GM18858 (cell line): ENCODE data around the gene RGP1.
A peak's percentile ranks its signal among the peaks of the same experiment; 100 is the strongest.

ENCODE experiments used
- ATAC-seq: cut with Tn5 transposase; IDR thresholded peaks from one replicate; pipeline ENCODE4 v1.9.1; 2021; ENCODE audit not compliant: unreplicated experiment

The RGP1 gene

DNA sequence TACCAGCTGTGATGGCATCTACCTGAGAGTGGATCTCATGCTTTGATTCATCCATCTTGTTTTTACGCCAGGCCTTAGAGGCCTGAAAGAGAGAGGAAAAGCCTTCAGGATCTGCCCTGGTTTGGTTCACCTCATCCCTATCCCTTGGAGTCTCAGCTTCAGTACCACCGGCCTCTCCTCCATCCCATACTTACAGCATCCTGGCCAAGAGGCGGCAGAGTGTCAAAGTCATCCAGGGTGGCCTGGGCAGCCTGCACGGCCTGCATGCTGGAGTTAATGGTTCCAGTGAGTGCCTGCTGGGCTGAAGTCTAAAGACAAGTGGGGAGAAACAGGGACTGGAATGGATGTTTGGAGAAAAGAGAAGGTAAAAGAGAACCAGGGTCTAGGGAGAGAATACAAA is 29.5 kb upstream of the RGP1 start:
- ATAC-seq: no peak

DNA sequence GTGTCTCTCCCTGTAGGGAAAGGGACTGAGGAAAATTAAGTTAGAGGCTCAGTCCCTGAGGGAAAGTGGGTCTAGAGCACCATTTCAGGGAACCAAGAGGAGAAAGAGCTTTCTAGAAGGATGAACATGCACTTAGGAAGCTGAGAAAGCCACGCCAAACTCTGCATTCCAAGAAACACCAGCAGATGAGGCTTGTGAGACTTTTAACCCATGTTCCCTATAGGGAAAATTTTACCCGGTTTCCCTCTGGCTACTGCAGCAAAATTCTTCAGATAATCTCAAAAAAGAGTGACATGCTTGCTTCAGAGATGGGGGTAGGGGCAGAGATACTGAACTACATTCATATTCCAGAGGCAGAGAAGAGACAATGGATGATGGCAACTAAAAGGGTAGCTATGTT is 25.7 kb upstream of the RGP1 start:
- no peak for ATAC-seq

DNA sequence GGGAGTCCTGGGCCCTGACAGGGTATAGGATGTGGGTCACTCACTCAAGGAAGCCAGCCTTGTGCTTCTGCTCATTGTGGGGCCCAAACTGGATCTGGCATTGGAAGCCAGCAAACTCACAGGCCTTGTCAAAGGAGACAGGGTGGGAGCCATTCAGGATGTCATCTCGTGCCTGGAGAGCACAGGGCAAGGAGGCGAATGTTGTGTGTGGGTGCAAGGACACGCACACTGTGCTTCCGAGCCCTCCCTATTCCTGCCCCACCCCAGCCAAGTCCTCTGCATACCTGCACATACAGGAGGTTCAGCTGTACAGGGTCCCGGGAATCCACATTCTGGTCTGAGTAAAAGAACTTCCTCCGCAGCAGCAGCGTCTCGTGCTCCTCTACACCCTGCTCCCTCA is 25.2 kb upstream of the RGP1 start:
- ATAC-seq: no peak

DNA sequence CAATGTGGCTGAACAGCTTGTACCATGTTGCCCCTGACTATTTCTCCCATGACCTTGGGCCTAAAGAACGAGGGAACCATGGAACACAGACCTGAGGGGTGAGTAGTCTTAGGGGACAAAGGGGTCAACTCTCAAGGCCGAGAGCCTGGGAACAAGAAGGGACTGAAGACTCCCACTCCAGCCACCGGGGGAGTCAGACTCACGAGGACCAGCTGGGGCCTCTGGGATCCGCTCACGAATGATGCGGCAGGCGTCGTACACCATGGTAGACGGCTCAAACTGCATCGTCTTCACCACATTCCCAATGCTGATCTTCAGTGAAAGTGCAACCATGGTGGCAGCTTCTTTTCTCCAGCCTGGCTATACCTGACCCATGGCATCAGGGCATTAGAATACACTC is 23.7 kb upstream of the RGP1 start:
- no peak for ATAC-seq

DNA sequence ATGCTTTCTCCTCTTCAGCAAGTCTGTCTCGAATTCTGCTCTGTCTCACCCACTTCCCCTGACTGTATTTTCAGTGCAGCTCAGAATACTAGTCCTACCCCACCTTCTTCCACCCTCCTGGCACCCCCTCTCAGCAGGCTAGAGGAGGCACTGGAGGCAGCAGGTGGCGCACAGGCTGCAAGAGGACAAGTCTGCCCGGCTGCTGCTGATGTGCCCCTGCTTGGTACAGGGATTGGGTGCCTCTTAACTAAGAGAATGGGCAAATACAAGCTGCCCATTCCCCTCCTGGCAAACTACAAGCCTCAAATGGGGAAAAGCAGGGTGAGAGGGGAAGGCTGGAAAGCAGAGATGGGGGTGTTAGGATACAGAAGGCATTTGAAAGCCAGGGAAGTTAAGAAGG is 22.2 kb upstream of the RGP1 start:
- peak; percentile 34 for ATAC-seq

DNA sequence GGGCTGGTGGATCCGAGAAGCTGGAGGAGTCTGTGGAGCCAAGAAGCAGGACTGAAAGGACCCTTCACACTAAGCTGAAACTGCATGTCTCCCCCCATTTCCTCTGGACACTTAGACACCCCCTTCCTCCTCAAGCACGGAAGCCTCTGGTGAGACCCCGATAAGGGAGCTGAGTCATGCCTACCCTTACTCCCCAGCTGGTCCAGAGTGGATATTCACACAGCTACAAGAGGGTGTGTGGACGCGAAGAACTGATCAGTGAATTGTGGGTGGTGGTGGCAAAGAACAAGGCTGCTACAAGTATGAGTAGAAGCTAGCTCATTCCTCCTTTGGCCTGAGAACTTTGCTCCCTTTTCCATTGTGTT is 21.4 kb upstream of the RGP1 start:
- ATAC-seq: no peak

DNA sequence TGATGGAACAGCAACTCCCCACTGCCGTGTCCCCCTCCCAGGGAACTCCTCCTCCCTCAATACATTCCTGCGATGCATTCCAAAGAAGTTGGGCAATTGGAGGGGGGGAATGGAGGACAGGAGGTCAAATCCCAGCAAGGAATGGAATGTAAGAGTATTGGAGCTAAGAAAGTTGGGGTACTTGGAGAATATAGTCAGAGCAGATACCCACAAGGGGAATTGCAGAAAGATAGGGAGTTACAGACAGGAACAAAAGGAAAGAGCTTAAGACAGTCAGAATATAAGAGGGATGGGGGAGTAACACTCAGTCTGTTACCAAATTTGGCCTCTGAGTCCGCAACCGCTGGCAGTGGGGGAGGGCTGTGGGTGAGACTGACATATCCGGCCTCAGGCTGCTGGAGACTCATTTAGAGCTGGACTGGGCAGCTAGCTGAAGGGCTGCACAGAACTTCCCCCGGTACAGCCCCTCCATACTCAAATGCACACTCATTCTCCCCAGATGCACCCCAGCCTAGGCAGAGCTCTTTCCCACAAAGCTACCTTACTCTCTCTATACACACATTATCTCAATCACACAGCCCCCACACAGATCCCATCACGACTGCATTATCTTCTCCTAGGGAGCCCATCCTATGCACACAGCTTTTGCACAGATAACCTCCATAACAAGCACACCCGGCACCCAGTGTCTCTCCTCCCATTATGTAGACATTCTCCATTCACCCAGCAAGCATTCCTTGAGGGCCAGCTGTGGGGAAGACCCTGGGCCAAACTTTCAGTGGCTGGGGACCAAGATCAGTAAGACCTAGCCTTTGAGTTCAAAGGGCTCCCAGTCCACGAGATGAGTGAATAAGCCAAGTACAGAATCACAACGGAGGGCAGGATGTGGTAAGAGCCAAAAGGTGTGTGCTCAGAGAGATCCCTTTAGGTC is 20.8 kb upstream of the RGP1 start:
- ATAC-seq: no peak

DNA sequence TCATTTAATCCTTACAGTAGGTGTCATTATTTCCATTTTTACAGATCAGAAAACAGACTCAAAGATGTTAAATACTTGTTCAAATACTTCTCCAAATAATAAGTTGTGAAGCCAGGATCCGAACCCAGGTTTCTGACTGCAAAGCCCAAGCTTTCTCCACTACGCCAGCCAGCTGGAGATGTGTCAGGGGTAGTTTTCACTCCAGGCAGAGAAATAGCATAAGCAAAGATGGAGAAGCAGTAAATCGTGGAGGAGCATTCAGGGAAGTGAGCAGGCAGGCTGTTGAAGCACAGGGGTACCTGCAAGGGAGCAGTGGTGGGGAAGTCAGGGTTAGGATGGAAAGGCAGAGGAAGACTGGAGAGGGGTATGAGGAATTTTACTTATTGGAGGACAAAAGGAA is 20.0 kb upstream of the RGP1 start:
- no peak for ATAC-seq

DNA sequence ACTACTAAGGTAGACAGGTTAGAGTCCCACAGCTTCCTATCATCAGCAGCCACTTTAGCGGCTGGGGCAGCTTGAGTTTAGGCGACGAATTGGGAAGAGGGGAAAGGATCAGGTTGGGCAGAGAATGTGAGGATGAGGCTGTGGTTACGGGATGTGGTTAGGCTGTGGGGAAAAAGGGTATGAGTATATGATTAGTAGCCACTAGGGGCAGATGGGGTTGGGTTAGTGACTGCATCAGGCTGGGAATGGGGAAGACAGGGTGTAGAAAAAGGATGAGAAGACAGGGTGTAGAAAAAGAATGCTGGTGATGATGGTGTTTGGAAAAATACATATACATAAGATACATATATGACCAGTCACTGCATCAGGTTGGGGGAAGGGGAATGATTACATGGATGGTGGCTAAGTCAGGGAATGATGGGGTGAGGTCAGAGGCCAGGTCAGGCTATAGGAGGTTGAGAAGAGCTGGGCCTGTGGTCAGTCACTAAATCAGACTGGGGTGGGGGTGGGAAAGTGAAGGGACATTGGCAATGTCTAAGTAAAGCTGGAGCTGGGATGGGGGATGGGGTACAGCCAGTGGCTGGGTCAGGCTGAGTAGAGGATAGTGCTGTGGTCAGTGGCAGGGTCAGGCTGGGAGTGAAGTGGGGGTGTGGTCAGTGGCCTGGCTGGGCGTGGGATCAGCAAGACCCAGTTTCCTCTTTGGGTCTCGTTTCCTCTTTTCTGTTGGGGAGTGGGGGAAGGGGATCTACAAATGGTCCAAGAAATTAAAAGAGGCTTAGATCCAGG is 19.2 kb upstream of the RGP1 start:
- no peak for ATAC-seq

DNA sequence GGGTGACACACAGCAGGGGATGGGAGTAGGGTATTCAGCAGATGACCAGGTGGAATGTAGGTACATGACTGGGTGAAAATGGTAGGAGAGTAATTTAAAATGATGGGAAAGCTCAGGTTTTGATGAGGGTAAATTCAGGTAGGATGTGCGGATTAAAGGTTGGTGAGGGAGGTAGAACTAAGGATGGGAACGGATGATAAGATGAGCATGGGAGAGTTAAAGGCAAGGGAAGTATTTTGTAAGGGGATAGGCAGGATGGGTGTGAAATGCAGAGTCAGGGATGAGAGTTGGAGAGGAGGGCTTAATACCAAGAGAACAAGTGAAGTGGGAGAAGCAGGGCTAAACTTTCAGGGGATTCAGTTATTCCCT is 18.6 kb upstream of the RGP1 start:
- ATAC-seq: no peak

DNA sequence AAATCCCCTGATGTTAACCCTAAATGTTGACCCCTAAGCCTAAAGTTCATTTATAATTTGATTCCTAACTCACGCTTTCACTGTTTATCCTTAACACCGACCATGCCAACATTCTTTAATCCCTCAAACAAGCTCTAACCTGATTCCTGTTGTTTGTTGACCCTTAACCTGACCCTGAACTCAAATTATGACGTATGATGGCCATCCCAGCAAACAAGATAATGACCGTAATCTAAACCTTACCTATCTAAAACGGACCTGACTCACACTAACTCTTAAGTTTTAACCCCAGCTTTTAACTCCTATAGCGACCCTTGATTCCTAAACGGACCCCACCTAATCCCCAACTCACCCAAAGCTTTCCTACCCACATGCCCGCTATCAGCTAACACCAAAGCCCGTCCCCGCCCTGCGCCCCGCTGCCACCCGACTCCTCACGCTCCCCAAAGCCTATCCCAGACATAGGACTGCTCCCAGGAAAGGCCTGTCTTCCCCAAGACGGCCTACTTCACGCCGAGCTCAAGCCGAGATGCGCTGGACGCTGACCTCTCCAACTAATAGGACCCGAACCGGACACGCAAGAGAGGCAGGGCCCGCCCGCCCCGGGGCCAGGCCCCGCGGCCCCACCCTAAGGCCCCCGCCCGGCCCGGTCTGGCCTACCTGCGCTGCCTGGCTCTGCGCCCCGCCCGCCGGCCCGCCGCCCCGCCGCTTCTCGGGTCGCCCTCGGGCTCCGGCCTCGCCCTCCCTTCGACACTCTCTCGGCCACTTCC is 17.5 kb upstream of the RGP1 start:
- ATAC-seq: no peak

DNA sequence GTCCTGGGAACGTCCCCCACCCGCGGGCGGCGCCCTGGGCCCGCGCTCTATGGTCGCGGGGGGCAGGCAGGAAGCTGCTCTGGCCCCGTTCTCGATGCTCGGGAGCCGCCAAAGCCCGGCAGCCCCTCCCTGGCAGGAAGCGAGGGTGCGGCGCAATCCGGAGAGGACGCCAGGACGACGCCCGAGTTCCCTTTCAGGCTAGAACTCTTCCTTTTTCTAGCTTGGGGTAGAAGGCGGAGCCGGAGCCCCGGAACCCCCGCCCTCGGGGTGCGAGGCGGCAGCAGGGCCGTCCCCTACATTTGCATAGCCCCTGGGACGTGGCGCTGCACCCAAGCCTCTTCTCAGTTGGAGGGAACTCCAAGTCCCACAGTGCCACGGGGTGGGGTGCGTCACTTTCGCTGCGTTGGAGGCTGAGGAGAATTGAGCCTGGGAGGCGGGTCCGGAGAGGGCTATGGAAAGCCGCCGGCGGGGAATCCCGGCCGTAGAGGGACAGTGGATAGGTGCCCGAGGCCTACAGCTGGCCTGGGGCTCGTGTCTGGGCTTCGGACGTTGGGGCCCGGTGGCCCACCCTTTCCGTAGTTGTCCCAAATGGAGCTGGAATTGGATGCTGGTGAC is 16.8 kb upstream of the RGP1 start, which contains the start of the genes CREB3 and TLN1:
CREB3 (plus strand) TSS at position 482 of the 615 bp plus-strand sequence; CDS start at position 589, 107 bp downstream.
TLN1 (minus strand) TSS at position 11 of the 615 bp plus-strand sequence. CDS start 6,501 bp downstream, outside the sequence.
- peak; percentile 64 for ATAC-seq

DNA sequence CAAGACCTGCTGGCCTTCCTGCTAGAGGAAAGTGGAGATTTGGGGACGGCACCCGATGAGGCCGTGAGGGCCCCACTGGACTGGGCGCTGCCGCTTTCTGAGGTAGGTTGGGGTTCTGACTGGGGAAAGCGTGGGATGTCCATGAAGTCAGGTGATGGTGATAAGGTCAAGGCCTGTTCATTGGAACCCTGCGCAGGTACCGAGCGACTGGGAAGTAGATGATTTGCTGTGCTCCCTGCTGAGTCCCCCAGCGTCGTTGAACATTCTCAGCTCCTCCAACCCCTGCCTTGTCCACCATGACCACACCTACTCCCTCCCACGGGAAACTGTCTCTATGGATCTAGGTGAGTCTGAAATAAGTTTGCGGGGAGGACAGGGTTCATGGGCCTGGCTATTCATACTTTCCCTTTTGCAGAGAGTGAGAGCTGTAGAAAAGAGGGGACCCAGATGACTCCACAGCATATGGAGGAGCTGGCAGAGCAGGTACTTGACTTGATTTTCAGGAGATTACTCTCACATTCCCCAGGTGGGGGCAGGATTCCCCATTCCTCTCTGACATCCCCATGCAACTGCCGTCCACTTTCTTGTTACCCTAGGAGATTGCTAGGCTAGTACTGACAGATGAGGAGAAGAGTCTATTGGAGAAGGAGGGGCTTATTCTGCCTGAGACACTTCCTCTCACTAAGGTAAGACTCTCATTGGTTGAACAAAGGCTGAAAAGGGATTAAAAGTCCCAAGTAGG is 16.1 kb upstream of the RGP1 start:
- no peak for ATAC-seq

DNA sequence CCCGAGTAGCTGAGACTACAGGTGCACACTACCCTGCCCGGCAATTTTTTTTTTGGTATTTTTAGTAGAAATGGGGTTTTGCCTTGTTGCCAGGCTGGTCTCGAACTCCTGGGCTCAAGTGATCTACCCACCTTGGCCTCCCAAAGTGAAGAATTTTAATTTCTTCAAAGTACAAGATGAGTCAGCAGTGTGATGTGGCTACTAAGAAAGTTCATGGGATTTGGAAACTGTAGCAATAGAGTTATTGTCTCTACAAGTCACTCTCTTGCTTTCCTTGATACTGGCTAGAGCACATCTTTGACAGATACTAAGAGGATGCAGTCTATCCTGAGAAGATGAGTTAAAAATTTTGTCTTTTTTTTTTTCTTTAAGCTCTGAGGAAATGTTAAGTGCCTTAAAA is 15.0 kb upstream of the RGP1 start:
- ATAC-seq: no peak

DNA sequence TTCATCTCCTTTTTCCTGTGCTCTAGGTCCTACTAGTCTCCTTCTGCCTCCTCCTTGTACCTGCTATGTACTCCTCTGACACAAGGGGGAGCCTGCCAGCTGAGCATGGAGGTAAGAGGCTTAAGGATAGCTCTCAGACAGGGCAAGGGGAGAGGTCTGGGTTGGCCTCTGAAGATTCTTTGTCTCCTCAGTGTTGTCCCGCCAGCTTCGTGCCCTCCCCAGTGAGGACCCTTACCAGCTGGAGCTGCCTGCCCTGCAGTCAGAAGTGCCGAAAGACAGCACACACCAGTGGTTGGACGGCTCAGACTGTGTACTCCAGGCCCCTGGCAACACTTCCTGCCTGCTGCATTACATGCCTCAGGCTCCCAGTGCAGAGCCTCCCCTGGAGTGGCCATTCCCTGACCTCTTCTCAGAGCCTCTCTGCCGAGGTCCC is 12.9 kb upstream of the RGP1 start:
- no peak for ATAC-seq

DNA sequence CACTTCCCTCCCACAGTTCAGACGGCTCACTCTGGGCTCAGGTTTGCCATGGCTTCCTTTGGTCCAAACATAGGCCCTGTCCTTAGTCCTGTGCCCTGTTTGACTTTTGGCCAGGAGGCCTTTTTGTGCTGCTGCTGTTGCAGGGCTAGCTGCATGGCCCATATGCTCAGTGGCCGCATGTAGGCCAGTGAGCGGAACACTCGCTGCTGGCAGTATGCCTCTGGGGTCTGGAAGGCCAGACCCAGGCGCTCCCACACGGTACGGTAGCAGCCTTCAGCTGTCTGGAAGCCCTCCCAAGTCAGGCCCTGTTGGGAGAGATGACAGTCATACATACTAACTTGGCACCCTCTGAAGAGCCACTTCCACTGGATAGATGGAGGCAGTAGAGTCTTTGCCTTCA is 11.9 kb upstream of the RGP1 start:
- no peak for ATAC-seq

DNA sequence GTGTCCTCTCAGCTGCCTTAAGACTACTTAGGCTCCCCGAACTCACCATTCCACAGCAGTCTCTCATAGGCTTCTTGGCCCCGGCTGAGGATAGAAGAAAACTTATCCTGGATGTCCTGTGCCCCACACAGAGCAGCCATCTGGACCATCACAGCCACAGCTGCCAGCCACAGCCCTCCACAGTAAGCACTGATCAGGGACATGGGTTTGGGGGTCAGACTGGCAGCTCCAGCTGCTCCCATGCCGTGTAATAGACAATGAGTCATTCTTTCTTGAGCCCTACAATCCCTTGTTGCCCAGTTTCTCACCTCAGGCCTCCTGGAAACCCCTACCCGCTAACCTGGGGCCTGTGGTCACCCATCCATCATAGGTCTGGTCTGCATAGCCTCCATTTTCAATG is 10.9 kb upstream of the RGP1 start:
- no peak for ATAC-seq

DNA sequence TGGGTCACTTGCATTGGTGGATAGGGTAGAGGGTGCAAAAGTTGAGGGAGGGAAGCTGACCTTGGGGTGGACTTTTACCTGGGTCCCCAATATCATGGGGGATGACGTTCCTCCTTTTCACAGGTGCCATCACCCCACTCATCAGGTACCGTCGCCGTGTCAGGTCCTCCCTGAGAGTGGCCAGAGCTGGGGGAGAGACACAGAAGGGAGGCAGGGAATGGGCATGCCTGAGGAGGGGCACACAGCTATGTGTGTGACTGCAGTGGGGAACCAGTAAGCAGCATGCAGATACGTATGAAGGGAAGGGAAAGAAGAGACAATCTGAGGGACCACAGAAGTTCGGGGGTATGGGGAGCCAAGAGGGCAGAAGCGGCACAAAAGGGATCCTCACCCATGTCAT is 10.2 kb upstream of the RGP1 start:
- ATAC-seq: no peak

DNA sequence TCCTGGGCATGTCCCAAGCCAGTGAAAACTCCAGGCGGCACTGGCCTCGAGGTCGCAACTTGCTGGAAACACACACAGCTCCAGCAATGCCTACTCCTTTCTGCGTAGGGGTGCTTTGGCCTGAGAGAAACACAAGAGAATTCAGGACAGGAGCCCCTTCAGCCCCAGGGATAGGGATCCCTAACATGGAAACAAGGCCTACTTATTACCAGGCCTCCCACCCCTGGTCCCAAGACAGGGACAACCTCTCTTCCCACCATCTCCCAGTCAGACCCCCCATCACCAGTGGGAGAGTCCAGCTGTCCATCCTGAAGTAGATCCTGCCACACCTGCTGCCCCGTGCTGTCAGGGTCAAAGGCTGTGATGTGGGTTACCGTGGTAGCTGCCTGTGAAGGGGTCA is 8.8 kb upstream of the RGP1 start:
- no peak for ATAC-seq

DNA sequence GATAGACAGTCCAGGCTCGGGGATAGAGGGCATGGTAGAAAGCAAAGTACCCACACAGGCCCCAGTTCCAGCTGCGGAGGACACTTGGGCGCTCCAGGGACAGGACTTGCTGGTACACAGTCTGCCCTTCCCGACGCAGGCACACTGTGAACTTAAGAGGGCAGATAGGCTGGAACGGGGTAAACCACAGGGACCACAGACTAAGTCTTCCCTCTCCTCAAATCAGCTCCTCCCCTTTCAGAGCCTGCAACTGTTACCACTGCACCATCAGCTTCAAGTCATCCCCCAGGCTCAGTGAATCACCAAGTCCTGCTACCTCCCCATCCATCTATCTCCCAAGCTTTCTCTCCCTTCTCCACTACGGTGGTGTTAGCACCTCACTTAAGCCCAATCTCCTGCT is 7.3 kb upstream of the RGP1 start:
- no peak for ATAC-seq
